ENCODE data around the gene TMEM190. TPM values are rescaled to one million over a fixed set of nuclear protein-coding genes. Genes with fewer than 3 reads are reported as not detected.

The TMEM190 gene
- total RNA-seq, 1 experiment from 2014 or later, result 0.74 TPM

DNA sequence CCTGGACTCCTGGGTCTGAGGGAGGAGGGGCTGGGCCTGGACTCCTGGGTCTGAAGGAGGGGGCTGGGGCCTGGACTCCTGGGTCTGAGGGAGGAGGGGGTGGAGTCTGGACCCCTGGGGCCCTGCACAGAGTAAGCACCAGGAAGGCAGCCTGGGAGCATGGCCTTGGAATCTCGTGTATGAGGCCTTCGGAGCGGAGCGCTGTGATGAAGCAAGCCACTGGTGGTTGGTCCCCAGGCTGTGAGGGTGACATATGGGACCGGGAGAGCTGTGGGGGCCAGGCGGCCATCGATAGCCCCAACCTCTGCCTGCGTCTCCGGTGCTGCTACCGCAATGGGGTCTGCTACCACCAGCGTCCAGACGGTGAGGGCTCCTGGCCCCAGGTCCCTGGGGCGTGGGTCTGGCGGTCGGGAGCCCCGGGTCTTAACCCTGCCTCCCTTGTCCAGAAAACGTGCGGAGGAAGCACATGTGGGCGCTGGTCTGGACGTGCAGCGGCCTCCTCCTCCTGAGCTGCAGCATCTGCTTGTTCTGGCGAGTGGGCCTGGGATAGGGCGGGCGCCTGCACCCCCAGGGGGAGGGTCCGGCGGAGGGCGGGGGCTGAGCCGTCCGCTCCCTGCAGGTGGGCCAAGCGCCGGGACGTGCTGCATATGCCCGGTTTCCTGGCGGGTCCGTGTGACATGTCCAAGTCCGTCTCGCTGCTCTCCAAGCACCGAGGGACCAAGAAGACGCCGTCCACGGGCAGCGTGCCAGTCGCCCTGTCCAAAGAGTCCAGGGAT, 918 bp downstream of the TMEM190 start:
- in situ Hi-C loops (cut with HindIII; ENCODE audit: low pct_unique_long_range_greater_than_20kb, low sequenced_read_pairs), result no loop called here
- Histone ChIP-seq H3K4me3 (ENCODE audit: low read depth in 2 of 2, low read length in 2 of 2) (no peak overlapping the region), H3K27me3 (ENCODE audit: control insufficient read depth, insufficient read depth, low read length) (no peaks in the 10 kb centered on the region), H3K36me3 (ENCODE audit: control insufficient read depth, insufficient read depth, low read length) (no peaks in the 10 kb centered on the region), H3K4me1 (ENCODE audit: control insufficient read depth, insufficient read depth, low read length) (peaks cover 45% of the 10 kb centered on the region), H3K9me3 (ENCODE audit: control insufficient read depth, insufficient read depth, low read depth, low read length) (no peaks in the 10 kb centered on the region), H3K27ac (ENCODE audit: low read length) (no peak overlapping the region)
- ATAC-seq (no peak), DNase-seq (ENCODE audit: low read depth, low spot score) (no peak)
- POLR2A ChIA-PET, result no interaction called here
- BruUV-seq (replicated peaks), result no TSS peak
- TF ChIP-seq, protein P1, sequence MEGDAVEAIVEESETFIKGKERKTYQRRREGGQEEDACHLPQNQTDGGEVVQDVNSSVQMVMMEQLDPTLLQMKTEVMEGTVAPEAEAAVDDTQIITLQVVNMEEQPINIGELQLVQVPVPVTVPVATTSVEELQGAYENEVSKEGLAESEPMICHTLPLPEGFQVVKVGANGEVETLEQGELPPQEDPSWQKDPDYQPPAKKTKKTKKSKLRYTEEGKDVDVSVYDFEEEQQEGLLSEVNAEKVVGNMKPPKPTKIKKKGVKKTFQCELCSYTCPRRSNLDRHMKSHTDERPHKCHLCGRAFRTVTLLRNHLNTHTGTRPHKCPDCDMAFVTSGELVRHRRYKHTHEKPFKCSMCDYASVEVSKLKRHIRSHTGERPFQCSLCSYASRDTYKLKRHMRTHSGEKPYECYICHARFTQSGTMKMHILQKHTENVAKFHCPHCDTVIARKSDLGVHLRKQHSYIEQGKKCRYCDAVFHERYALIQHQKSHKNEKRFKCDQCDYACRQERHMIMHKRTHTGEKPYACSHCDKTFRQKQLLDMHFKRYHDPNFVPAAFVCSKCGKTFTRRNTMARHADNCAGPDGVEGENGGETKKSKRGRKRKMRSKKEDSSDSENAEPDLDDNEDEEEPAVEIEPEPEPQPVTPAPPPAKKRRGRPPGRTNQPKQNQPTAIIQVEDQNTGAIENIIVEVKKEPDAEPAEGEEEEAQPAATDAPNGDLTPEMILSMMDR (IDR thresholded peaks at IDR 0.05), result no peak
- TF ChIP-seq SIN3A (IDR thresholded peaks at IDR 0.05; ENCODE audit: borderline replicate concordance, insufficient read depth, low read depth, low read length), result no peak
- no peak for TF ChIP-seq POLR2AphosphoS5 (IDR thresholded peaks at IDR 0.05; ENCODE audit: low read depth, low read length)
- no peak for TF ChIP-seq TCF7L2 (IDR thresholded peaks at IDR 0.05; ENCODE audit: low read depth, low read length)
- TF ChIP-seq, protein P2, sequence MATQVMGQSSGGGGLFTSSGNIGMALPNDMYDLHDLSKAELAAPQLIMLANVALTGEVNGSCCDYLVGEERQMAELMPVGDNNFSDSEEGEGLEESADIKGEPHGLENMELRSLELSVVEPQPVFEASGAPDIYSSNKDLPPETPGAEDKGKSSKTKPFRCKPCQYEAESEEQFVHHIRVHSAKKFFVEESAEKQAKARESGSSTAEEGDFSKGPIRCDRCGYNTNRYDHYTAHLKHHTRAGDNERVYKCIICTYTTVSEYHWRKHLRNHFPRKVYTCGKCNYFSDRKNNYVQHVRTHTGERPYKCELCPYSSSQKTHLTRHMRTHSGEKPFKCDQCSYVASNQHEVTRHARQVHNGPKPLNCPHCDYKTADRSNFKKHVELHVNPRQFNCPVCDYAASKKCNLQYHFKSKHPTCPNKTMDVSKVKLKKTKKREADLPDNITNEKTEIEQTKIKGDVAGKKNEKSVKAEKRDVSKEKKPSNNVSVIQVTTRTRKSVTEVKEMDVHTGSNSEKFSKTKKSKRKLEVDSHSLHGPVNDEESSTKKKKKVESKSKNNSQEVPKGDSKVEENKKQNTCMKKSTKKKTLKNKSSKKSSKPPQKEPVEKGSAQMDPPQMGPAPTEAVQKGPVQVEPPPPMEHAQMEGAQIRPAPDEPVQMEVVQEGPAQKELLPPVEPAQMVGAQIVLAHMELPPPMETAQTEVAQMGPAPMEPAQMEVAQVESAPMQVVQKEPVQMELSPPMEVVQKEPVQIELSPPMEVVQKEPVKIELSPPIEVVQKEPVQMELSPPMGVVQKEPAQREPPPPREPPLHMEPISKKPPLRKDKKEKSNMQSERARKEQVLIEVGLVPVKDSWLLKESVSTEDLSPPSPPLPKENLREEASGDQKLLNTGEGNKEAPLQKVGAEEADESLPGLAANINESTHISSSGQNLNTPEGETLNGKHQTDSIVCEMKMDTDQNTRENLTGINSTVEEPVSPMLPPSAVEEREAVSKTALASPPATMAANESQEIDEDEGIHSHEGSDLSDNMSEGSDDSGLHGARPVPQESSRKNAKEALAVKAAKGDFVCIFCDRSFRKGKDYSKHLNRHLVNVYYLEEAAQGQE (IDR thresholded peaks at IDR 0.05; ENCODE audit: insufficient read depth in 1 of 2, low read depth in 2 of 2, low read length in 1 of 2), result no peak
- CTCF ChIA-PET, result no interaction called here
- intact Hi-C loops (cut with micrococcal nuclease; ENCODE audit: unreplicated experiment), result loop anchor here (10.0 kb wide), 1 partner anchor 83 kb away; no protein-coding TSS in a partner anchor

DNA sequence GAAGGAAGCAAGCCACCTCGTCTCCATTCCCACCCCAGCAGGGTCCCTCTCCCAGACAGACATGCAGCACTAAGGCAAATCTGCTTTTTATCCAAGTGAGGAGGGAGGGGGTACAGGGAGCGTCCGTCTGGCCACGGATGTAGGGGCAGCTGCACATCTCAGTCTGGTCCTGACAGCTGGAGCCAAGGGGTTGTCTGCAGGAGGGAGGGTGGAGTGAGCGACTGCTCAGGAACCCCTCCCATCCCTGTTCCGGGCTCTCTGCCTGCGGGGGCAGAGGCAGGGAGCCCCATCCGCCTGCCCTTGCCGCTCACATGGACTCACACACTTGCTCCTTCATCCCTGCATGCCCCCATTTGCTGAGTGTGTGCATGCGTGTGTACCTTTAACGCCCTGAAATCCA, 2.5 kb downstream of the TMEM190 start:
- ChIA-PET CTCF (no interaction called here), POLR2A (no interaction called here)
- Histone ChIP-seq H3K36me3 (ENCODE audit: control insufficient read depth, insufficient read depth, low read length) (no peaks in the 10 kb centered on the region), H3K9me3 (ENCODE audit: control insufficient read depth, insufficient read depth, low read depth, low read length) (no peaks in the 10 kb centered on the region), H3K27ac (ENCODE audit: low read length) (no peak overlapping the region), H3K27me3 (ENCODE audit: control insufficient read depth, insufficient read depth, low read length) (no peaks in the 10 kb centered on the region), H3K4me3 (ENCODE audit: low read depth in 2 of 2, low read length in 2 of 2) (no peak overlapping the region), H3K4me1 (ENCODE audit: control insufficient read depth, insufficient read depth, low read length) (peaks cover 29% of the 10 kb centered on the region)
- intact Hi-C loops (cut with micrococcal nuclease; ENCODE audit: unreplicated experiment) (loop anchor here (10.0 kb wide), 1 partner anchor 84 kb away; no protein-coding TSS in a partner anchor), in situ Hi-C loops (cut with HindIII; ENCODE audit: low pct_unique_long_range_greater_than_20kb, low sequenced_read_pairs) (no loop called here)
- DNase-seq (ENCODE audit: low read depth, low spot score) (no peak), ATAC-seq (no peak)
- BruUV-seq (replicated peaks), result no TSS peak
- no peak for TF ChIP-seq SIN3A (IDR thresholded peaks at IDR 0.05; ENCODE audit: borderline replicate concordance, insufficient read depth, low read depth, low read length)

DNA sequence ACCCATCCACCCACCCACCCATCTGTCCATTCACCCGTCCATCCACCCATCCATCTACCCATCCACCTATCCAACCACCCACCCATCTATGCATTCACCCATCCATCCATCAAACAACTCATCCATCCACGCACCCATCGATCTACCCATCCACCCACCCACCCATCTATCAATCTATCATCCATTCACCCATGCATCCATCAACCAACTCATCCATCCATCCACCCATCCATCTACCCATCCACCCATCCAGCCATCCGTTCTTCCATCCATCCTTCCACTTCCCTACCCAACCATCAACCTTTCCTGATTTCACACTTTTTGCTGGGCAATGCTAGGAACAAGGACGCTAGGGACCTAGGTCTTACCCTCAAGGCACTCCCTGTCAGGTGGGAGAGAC, 5.4 kb downstream of the TMEM190 start:
- POLR2A ChIA-PET, result no interaction called here
- Histone ChIP-seq H3K27ac (ENCODE audit: low read length) (no peak overlapping the region), H3K27me3 (ENCODE audit: control insufficient read depth, insufficient read depth, low read length) (no peaks in the 10 kb centered on the region), H3K9me3 (ENCODE audit: control insufficient read depth, insufficient read depth, low read depth, low read length) (no peaks in the 10 kb centered on the region), H3K36me3 (ENCODE audit: control insufficient read depth, insufficient read depth, low read length) (peaks cover 7% of the 10 kb centered on the region), H3K4me3 (ENCODE audit: low read depth in 2 of 2, low read length in 2 of 2) (no peak overlapping the region), H3K4me1 (ENCODE audit: control insufficient read depth, insufficient read depth, low read length) (peaks cover 16% of the 10 kb centered on the region)
- CTCF ChIA-PET, result no interaction called here
- DNase-seq (ENCODE audit: low read depth, low spot score) (no peak), ATAC-seq (no peak)
- TF ChIP-seq, protein P2 (IDR thresholded peaks at IDR 0.05; ENCODE audit: insufficient read depth in 1 of 2, low read depth in 2 of 2, low read length in 1 of 2), result no peak
- intact Hi-C loops (cut with micrococcal nuclease; ENCODE audit: unreplicated experiment), result no loop called here
- BruUV-seq (replicated peaks), result no TSS peak
- in situ Hi-C loops (cut with HindIII; ENCODE audit: low pct_unique_long_range_greater_than_20kb, low sequenced_read_pairs), result no loop called here
